NOMO-1 treated with dmso at 0.1 percent for 144 hours (cell line): ENCODE measurements around the gene RHOC.

Experiments used
- DNase-seq: peaks from one replicate; lab custom pipeline; 2025; ENCODE audit not compliant: unreplicated experiment; lab: John Stamatoyannopoulos, UW

The RHOC gene

DNA sequence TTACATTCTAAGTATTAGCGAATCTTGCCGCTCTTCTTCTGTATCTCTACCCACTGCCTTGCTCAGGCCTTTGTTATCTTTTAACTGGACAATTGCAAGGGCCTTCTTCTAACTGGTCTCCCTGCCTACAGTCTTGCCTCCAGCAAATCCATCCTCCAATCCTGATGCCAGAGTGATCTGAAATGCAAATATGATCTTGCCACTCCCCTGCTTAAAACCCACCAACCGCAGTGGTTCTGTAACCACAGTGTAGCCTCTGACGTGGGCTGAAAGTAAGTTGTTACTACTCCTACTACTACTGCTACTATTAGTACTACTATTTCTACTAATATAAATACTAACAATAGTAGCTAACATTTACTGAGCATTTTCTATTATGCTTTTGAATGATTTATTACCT is 20.1 kb downstream of the RHOC start:
- no peak for DNase-seq

GRCh38 chr1:112686417-112686816 is 20.5 kb downstream of the RHOC start:
- no peak for DNase-seq

GRCh38 chr1:112685913-112686312 is 21.0 kb downstream of the RHOC start:
- DNase-seq = no peak

- DNase-seq = no peak
These were observed 28.3 kb downstream of the RHOC start for GRCh38 chr1:112678605-112679004.

- no peak for DNase-seq
These were observed 29.4 kb downstream of the RHOC start for GRCh38 chr1:112677501-112677900.

GRCh38 chr1:112676543-112676942 is 30.4 kb downstream of the RHOC start:
- no peak for DNase-seq

- DNase-seq = no peak
These were observed 31.1 kb downstream of the RHOC start for GRCh38 chr1:112675728-112676381.

GRCh38 chr1:112674986-112675727 is 31.8 kb downstream of the RHOC start:
- DNase-seq = peak; percentile 28

DNA sequence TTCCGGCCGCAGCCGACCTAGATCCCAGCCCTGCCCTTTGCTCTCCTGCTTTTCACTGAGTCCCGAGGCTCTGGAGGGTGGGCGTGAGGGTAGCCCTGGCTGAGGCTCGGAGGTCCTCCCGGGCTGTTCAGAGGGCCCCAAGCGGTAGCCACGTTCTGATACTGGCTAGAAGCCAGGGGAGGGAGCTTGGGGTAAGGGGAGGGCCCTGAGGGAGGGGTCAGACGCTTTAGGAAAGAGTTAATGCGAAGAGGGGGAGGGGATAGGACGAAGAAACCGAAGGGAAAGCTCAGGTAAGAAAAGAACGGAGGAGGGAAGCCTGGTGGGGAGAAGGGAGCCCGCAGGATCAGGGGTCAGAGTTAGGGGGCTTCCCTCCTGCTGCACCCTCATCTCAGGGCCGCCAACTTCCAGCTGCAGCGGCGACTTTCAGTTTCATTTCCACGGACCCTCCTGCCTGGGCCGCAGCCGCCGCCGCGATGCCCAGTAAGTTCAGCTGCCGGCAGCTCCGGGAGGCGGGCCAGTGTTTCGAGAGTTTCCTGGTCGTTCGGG is 32.4 kb downstream of the RHOC start, which contains the start of gene MOV10:
MOV10 (plus strand) TSS at position 220 of the 546 bp plus-strand sequence; CDS start at position 474, 254 bp downstream.
- DNase-seq = peak; percentile 70

GRCh38 chr1:112673592-112674439 is 33.1 kb downstream of the RHOC start:
- peak; percentile 47 for DNase-seq

- no peak for DNase-seq
These were observed 34.1 kb downstream of the RHOC start for GRCh38 chr1:112672842-112673241.

DNA sequence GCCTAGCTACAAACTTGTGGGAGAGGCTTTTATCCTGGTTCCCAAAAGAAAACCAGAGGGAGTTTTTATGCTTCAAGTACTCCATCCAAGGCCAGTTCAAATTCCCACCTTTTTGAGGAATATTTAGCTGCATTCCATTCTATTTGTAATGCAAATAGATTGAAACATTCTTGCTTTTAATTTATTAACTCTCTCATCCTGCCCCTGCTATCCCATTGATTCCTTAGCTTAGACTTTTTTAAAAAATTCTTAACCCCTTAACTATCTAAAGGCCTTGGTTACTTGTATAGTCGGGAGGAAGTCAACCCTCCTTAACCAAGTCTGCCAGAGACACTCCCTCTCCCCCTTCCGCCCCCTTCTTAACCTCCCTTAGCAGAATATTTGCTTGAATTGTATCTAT is 34.9 kb downstream of the RHOC start:
- DNase-seq = no peak

DNA sequence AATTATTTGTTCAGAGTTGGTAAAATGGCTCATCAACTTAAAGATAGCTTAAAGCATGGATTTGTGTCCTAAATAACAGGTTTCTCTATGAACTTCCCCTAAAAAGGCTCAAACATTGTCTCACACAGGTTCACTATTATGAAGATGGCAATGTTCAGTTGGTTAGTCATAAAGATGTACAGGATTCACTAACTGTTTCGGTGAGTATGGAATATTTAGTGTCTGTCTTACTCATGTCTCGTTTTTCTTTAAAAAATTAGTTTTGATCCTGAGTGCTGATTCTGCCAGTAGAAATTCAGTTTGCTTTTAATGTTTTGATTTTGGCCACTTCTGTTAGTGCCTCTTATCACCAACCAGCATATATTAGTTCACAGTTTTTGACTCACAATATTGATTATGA is 40.0 kb downstream of the RHOC start:
- DNase-seq = no peak

- DNase-seq = no peak
These were observed 41.1 kb downstream of the RHOC start for GRCh38 chr1:112665857-112666256.

GRCh38 chr1:112651205-112651604 is 55.7 kb downstream of the RHOC start:
- DNase-seq = no peak
